HG03060 (cell line): ENCODE measurements around the gene MGAT1.
"Not testable (repeated sequence)": the region's sequence is repeated elsewhere in the genome, so short reads cannot be mapped to it uniquely, and the experiment has no call there.

Experiments used
- ATAC-seq: cut with Tn5 transposase; IDR thresholded peaks from one replicate; pipeline ENCODE4 v1.9.1; 2021; ENCODE audit warnings: low read depth, moderate number of reproducible peaks; ENCODE audit not compliant: unreplicated experiment

MGAT1 gene

DNA sequence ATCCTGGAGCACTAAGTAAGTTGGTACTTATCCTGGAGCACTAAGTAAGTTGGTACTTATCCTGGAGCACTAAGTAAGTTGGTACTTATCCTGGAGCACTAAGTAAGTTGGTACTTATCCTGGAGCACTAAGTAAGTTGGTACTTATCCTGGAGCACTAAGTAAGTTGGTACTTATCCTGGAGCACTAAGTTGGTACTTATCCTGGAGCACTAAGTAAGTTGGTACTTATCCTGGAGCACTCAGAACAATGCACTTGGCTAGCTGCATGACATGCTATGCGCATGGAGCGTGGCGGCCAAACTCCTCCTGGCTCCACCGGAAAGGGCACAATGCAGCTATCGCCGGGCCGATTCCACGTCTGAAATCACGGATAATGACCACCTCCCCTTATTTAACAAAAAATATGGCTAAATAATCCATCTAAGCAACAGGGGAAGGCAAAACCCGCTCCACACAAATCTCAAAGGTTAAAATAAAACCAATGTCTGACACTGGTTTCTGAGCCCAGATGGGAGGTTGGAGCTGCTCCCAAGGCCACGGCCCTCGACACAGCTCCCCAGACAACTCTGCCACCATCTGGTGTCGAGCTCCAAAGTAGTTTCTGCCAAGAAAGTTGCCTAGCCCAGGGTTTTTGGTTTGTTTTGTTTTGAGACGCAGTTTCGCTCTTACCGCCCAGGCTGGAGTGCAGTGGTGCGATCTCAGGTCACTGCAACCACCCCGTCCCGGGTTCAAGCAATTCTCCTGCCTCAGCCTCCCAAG, 13.8 kb downstream of the MGAT1 start:
- ATAC-seq: not testable (repeated sequence)

- ATAC-seq: no peak
Observed at GRCh38 chr5:180787711-180788431, 14.7 kb downstream of the MGAT1 start.

- no peak for ATAC-seq
Observed at GRCh38 chr5:180786531-180787398, 15.8 kb downstream of the MGAT1 start.

DNA sequence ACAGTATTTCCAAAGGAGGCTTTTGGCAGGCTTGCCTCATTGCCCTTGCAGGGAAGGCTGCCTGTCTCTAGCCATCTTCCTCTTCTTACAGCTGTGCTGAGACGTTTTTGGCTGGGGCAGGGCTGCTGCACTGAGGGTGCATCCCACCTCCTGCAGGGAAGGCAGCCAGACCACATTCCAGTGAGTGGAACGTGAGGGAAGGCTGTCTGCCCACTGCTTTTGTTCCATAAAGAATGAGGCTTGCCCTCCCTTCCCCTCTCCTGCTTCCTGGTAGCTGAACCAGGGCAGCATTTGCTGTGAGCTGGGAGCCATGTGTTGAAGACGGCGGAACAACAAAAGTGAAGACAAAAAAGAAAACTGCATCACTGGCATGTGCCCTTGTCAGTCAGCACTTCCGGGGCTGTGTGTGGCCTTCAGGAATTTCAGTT, 16.8 kb downstream of the MGAT1 start:
- ATAC-seq: no peak

- no peak for ATAC-seq
Observed at GRCh38 chr5:180785121-180785781, 17.4 kb downstream of the MGAT1 start.

DNA sequence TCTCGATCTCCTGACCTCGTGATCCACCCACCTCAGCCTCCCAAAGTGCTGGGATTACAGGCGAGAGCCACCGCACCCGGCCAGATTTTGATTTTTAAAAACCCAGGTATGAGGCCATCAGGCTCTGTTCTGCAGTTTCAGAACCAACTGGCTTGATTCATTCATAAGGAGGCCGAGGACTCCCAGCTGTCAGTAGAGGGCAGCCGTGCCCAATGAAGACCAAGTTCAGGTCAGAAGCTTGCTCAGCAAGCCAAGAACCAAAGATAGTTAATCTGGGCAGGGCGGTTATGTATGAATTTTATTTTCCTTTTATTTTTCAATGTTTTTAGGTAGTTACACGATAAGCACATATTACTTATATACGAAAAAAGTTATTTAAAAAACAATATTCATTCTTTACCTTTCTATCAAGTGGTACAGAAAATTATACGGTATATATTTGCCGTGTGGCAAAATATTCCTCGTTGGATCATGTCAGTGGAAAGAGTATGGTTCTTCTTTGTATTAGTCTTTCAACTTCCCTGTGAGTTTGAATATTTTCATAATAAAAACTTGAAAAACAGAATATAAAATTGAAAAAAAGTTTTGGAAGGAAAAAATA, 18.0 kb downstream of the MGAT1 start:
- ATAC-seq: no peak

DNA sequence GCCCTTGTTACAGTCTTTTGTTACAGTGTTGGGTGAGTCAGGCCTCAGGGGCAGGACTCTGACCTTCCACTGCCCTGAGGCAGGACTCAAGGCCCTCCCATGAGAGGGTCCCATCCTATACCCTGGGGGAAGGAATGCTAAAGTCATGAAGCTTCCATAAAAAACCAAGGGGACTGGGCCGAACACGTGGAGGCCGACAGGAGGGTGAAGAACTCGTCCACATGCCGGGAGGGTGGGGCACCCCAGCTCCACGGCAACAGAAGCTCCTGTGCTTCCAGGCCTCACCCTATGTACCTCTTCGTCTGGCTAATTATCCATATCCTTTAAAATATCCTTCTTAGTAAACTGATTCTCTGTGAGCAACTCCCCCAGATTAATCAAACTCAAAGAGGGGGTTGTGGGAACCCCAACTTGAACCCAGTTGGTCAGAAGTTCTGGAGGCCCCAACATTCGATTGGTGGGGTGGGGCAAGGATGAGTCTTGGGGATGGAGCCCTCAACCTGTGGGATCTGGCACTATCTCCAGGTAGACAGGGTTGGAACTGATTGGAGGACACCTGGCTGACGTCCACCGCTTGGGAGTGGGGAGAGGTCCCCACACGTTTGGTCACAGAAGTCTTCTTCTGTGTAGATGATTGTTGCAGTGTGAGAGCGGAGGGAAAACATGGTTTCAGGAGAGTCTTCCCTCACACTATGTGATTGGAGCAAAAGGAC, 19.1 kb downstream of the MGAT1 start:
- no peak for ATAC-seq

- ATAC-seq: no peak
Observed at GRCh38 chr5:180782748-180783147, 19.9 kb downstream of the MGAT1 start.

GRCh38 chr5:180781900-180782326, 20.7 kb downstream of the MGAT1 start:
- not testable (repeated sequence) for ATAC-seq

DNA sequence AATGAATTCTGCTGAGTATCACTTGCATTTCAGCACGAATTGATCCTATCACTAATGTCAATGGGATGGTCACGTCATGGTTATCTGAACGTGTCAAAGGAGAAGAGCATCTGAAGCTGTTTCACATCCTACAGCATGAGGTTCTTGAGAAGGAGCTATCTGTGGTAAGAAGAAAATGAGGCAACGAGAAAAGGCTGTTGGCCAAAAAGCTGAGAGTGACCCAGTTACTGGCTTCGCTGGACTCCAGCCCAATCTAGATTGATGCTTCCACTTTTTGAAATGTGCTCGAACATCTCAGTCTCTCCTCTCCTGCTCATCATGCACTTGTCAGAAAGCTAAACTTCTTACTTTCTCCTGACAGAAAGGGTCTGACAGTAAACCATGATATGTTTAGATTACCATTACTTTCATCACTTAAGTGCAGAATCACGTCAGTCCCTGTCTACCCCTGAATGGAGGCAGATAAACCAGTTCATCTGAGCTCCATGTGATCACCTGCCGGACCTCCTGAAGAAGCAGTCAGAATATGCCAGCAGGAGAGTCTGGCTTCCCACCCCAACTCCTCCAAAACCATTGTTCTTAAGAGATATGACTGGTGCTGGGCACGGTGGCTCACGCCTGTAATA, 22.5 kb downstream of the MGAT1 start:
- no peak for ATAC-seq

DNA sequence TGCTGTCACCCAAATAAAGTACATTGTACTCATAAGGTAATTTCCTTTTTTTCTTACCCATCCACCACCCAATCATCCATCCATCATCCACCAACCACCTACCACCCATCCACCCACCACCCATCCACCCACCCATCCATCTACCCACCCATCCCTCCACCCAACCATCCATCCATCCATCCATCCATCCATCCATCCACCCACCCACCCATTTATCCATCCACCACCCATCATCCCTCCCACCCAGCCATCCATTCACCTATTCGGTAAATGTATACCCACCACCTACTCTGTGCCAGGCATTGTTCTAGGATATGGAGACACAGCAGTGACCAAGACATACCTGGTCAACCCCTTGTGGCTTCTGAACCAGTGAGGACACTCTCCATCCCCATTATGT, 25.1 kb downstream of the MGAT1 start:
- ATAC-seq: no peak

DNA sequence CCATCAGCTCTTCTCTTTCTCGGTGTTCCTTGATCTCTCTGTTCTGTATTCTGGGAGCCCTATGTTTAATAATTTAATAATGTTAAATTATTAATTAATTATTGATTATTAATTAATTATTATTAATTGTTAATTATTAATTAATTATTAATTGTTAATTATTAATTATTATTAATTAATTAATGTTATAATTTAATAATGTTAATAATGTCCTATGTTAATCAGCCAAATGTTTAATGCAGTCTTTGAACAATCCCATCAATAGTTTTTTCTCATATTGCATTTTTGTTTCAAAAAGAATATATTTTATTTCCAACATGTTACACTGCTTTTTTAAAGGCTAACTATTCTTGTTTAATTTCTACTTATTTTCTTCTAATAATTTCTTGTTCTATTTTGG, 26.2 kb downstream of the MGAT1 start:
- no peak for ATAC-seq

- ATAC-seq: no peak
Observed at GRCh38 chr5:180775624-180776023, 27.0 kb downstream of the MGAT1 start.

DNA sequence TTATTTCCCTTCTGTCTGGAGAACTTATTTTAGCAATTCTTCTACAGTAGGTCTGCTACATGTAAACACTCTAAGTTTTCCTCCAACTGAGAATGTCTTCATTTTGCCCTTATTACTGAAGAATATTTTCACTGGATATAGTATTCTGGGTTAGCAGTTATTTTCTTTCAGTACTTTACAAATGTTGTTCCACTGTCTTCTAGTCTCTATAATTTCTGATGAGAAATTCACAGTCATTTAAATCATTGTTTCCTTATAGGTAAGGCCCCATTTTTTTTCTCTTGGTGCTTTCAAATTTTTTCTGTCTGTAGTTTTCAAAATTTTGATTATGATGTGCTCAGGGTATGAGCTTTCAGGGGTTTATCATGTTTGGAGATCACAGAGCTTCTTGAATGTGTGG, 30.8 kb downstream of the MGAT1 start:
- ATAC-seq: no peak

DNA sequence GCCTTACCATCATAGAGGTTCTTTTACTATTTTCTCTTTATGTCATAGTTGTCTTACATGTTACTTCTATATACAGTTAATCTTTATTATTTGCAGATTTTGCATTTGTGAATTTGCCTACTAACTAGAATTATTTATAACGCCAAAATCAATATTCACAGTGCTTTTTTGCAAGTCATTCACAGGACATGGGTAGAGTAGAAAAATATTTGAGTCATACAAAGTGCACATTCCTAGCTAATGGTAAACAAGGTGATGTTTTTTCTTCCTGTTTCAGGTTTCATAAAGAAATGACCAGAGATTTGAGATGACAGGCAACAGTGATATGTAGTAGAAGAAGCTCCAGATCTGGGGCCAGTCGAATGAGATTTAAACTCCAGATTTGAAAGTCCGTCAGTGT, 32.8 kb downstream of the MGAT1 start:
- ATAC-seq: no peak

DNA sequence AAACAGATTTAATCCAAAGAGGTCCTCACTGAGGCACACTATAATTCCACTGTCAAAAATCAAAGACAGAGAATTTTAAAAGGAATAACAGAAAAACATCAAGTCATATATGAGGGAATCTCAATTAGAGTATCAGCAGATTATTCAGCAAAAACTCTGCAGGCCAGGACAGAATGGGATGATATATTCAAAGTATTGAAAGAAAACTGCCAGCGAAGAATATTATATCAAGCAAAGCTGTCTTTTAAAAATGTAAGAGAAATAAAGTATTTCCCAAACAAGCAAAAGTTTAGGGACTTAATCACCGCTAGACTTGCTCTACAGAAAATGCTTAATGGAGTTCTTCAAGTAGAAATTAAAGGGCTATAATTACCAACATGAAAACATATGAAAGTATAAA, 47.0 kb downstream of the MGAT1 start:
- no peak for ATAC-seq

DNA sequence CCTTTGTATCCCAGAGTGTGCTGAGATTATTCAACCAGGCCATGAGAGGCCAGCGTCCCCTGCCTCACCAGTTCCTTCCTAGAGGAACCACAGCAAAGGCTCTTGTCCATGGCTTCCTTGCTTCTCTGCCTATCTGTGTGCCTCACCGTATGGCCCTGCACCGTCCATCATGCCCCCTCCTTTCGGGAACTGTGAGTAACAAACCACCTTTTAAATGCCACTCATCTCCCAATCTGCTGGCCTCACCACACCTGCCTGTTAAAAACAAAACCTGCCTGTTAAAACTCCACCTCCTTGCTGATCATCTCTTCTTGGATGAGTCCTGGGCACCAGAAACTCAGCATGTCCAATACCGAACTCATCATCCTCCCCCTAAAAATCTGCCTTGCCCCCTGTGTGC, 58.4 kb downstream of the MGAT1 start:
- ATAC-seq: no peak

DNA sequence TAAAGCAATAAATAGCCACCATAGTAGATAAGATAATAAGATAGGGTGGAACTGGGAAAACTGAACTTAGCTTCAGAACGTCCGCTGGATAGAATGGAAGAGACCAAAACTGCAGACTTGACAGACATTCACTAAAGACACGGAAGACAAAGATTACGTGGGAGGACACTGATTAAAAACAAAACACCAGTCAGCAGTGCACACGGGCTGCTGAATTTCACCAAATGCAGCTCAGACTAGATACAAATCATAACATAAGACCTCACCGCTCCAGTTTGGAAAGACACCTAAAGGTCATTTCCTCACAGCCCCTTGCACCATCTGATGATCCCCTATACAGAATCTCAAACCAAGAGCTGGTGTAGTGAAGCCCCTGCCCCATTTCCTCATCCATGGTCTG, 59.9 kb downstream of the MGAT1 start:
- ATAC-seq: no peak

DNA sequence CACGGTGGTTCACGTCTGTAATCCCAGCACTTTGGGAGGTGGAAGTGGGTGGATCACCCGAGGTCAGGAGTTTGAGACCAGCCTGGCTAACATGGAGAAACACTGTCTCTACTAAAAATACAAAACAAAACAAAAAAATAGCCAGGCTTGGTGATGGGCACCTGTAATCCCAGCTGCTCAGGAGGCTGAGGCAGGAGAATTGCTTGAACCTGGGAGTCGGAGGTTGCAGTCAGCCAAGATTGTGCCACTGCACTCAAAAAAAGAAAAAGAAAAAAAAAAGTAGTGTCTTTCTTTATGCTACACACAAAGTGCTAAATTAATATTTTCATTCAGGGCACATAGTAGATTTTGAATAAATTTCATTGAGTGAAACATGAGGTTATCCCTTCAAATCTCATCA, 61.7 kb downstream of the MGAT1 start:
- ATAC-seq: not testable (repeated sequence)
